Activated CD4-positive, alpha-beta T cell treated with anti-CD3 and anti-CD28 coated beads, Interleukin-10, Interleukin-2, amounts not matched to agents 100 ng/mL and 50 ng/mL, durations not matched to agents 16 hours and 8 hours (primary cell): ENCODE measurements around the gene DCTN2.
A peak's percentile ranks its signal among the peaks of the same experiment; 100 is the strongest.
"Not testable (repeated sequence)": the region's sequence is repeated elsewhere in the genome, so short reads cannot be mapped to it uniquely, and the experiment has no call there.

Source experiments
- DNase-seq: peaks from one replicate; pipeline ENCODE4 v3.0.0-alpha.2; 2020

Gene DCTN2

DNA sequence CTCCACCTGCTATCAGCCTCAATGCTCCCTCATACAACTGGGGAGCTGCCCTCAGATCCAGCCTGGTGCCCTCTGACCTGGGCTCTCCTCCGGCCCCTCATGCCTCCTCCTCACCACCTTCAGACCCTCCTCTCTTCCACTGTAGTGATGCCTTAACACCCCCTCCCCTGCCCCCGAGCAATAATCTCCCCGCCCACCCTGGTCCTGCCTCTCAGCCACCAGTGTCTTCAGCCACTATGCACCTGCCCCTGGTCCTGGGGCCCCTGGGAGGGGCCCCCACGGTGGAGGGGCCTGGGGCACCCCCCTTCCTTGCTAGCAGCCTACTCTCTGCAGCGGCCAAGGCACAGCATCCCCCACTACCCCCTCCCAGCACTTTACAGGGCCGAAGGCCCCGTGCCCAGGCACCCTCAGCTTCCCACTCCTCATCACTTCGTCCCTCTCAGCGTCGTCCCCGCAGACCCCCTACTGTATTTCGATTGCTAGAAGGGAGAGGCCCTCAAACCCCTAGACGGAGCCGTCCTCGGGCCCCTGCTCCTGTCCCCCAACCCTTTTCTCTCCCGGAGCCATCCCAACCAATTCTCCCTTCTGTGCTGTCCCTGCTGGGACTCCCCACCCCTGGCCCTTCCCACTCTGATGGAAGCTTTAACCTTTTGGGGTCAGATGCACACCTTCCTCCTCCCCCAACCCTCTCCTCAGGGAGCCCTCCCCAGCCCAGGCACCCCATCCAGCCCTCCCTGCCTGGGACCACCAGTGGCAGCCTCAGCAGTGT lies 21.2 kb downstream of the DCTN2 start:
- DNase-seq, result no peak

DNA sequence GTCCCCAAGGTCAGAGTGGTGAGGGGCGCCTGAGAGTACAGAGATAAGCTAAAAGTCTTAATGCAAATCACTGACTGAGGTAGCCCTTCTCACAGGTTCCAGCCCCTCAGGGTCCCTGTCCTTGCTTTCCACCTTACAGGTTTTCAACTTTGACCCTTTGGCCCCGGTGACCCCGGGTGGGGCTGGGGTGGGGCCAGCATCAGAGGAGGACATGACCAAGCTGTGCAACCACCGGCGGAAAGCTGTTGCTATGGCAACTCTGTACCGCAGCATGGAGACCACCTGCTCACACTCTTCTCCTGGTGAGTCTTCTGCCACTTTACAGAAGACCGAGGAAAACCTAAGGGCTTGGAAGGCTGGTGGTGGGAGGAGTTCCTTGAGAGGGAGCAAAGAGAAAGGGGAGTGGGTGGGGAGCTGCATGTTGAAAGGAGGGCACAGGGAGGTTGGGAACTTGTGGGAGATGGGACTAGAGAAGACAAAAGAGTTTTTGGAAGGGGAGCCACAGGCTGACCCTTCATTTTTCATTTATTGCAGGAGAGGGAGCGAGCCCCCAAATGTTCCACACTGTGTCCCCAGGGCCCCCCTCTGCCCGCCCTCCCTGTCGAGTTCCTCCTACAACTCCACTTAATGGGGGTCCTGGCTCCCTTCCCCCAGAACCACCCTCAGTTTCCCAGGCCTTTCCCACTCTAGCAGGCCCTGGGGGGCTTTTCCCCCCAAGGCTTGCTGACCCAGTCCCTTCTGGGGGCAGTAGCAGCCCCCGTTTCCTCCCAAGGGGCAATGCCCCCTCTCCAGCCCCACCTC lies 22.0 kb downstream of the DCTN2 start:
- DNase-seq, result no peak

DNA sequence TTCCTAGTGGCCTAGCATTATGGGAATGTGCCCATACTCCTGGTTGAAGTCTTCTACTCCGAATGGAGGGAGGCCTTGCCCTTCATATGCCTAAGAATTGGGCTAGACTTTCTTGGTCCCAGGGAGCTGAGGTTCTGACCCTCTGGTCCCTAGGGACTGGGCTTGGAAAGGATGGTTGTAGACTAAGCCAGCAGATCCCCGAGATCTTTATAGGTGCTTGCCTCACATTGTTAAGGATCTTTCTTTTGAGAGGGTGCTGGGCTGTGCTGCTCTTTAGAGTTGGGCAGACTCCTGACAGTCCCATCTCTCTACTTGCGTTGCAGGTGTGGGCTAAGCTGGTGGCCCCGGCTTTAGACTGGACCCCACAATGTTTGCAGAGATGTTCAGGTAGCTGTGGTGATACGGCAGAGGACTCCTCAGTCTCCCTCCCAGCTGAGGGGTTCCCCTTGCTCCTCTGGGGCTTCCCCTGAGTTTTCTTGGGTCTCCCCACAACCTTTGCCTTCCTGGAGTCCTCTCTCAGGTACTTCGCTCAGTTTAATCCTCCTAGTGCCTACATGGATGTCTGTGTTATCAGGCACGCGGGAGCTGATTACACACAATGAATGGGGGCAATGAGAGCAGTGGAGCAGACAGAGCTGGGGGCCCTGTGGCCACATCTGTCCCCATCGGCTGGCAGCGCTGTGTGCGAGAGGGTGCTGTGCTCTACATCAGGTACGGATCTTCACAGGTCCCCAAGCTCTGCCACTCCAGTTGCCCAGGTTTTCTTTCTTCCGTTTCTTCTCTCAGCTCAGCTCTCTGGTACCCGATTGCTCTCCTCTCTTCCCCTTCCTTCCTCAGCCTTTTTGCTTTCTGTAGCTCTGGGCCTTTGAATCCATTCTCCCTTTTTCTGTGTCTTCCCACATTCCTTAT lies 23.0 kb downstream of the DCTN2 start:
- no peak for DNase-seq

DNA sequence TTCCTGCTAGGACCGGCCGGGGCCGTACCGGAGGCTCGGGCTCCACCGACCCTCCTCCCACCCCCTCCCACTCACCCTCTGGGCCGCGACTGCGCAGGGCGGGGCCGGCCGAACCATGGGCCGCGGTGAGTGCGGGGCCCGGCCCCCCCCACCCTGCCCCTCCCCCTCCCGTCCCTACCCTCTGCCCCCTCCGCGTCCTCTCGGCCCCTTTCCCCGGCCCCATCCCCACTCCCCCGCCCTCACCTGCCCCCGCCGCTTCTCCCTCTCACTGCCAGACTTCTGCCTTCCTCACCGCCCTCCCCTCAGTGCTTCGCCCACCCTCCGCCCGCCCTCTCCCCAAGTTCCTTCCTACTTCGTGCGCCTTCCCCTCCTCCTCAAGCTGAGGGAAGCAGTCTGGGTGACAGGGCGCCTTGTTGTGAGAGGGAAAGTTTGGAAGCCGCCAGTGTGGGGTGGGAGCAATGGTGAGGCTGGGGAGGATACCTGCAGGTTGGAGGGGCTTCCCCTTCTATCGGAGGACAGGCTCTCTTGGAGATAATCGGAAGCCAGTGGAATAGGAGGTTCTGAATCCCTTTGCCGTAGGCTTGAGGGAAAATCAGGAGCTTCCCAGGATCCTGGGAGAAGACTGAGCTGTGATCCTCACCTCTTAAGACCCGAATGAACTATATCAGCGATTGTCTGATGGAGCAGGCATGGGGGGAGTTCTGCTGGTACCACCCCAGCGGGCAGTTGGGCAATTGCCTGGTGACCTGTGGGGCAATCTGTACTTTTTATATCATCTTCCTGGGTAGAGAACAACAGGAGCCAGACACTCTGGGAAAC lies 23.9 kb downstream of the DCTN2 start:
- DNase-seq, result peak; percentile 35

DNA sequence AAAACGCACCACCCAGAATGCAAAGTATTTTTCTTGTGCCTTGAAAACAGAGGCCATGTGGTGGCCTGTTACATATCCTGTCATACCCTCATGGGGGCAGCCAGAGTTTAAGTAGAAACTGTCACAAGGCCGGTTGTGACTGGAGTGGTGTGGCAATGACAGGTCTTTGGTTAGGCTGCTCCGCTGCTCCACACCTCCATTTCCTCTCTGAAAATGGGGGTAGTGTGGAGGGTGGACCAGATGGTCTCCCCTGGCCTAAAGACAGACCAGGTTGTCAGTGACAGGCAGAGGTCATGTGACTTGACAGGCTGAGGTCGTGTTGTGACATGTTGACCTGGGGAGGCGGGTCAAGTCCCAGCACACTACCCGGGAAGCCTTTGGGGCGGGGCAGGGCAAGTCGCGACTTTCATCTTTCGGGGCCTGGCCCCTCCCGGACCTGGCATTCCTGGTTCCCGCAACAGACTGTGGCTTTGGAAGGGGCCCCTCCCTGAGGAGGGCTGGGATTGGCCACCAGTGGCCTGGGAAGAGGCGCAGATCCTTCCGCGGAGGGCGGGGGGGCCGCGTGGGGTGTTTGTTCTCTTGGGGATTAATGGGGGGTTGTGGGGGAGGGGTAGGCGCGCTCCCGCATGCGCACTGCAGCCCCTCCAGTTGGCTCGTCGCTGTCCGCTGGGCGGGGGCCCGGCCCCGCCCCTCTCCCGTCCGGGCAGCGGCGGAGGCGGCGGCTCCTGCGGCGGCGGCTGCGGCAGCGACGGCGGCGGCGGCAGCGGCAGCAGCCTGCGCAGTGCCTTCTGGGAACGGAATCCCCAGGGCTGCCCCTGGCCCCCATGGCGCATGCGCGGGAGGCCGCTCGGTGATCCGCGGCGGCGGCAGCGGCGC lies 24.7 kb downstream of the DCTN2 start, which contains the start of gene MBD6:
Gene MBD6, plus strand, starts transcription at position 814 of the 876 bp plus-strand sequence. CDS start 1,480 bp downstream, outside the sequence.
- peak; percentile 92 for DNase-seq

DNA sequence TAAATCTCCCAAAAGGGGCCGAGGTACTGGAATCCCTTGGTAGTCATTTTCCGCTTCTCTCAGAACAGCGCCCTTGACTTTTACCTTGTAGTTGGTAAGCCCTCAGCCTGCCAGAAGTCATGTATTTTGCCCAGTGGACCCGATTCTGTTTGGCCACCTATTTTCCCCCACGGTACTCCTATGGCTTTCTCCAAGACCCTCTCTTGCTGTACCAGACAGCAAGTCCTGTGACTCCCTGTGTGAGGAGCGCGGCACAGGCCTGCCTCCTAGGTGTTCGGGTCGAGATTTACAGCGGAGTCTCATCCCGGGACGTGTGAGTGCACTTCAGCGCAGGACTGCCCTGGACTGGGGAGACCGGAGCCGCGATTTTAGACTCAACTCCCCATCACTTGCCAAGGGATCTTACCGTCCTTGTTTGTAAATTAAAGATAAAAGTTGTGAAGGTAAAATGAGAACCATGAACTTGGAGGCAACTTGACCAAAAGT lies 25.4 kb downstream of the DCTN2 start:
- no peak for DNase-seq

DNA sequence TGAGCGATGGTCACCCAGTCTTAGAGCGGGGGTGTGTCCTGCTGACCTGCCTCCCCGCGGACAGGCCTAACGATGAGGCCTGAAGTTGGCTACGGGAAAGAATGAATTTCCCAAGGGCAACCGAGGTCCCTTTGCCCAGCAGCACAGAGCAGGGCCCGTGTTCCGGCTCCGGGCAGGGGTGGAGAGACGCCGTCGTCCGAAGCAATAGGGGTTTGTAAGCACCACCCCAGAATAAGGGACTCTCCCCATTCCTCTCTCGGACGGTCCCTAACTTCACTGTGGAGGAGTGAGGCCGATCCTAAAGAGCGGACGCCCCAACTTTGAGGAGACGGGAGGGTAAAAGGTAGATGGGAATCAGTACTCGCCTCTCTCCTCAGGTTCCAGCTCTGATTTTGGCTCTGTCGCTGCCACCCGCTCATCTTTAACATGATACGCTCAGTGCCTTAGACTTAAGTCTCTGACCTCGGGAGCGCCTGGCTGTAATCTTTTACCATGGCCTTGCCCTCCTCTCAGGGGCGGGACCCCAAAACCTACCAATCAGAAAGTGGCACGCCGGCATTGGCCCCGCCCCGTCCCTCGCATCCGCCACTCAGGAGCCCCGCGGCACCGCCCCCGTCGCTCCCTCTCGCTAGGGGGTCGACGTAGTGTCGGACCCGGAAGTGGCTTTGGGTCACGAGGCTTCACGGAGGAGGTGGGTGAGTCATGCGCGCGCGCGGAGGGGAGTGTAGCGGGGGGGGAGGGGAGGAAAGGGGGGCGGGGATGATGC lies 26.8 kb downstream of the DCTN2 start, which contains the start of gene DDIT3:
Gene DDIT3, minus strand, starts transcription at position 462 of the 766 bp plus-strand sequence. CDS start 3,108 bp downstream, outside the sequence.
- peak; percentile 100 for DNase-seq

DNA sequence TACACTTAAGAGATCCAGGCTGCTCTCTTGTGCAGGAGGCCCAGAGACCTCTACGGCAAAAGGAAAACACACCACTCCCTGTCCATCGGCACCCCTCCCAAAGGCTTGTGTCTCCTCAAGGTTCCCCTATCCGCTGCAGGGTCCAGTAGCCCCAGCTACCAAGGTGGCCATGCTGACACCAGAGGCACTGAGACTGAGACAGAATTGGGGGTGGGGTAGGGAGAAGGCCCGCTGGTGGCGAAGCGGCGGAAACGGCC lies 27.3 kb downstream of the DCTN2 start:
- DNase-seq, result peak; percentile 43

DNA sequence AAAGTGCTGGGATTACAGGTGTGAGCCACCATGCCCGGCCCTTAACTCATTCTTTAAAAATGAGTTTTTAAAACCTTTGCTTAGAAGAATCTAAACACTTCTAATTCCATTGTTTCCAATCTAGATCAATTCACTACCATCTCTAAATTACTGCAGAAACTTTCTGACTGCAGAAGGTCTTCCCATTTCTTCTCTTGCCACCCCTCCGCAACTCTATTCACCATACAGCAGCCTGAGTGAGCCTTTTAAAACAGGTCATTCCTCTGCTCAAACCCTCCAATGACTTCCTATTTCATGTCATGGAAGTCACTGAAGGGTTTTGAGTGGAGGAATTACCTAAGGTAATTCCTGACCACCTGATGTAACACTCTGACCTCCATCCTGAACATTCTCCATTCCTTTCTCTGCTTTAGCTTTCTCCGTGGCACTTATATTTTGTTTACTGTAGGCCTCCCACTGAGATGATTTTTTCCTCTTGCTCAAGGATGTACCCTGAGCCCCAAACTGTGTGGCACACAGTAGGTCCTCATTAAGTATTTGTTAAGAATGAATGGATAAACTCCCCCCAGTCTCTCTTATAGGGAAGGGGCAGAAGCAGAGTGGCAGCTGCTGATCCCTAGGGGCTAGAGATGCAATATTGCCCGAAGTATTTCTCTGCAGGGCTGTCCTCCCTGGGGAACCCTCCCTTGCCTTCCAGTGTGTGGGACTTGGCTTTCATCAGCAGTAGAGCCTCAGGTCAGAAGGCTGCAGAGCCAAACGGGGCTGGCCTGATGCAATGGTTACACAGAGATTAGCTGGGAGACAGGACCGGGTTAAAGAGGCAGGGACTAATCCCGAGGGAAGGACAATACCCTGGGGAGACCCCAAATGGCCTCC lies 27.8 kb downstream of the DCTN2 start:
- DNase-seq, result peak; percentile 28

DNA sequence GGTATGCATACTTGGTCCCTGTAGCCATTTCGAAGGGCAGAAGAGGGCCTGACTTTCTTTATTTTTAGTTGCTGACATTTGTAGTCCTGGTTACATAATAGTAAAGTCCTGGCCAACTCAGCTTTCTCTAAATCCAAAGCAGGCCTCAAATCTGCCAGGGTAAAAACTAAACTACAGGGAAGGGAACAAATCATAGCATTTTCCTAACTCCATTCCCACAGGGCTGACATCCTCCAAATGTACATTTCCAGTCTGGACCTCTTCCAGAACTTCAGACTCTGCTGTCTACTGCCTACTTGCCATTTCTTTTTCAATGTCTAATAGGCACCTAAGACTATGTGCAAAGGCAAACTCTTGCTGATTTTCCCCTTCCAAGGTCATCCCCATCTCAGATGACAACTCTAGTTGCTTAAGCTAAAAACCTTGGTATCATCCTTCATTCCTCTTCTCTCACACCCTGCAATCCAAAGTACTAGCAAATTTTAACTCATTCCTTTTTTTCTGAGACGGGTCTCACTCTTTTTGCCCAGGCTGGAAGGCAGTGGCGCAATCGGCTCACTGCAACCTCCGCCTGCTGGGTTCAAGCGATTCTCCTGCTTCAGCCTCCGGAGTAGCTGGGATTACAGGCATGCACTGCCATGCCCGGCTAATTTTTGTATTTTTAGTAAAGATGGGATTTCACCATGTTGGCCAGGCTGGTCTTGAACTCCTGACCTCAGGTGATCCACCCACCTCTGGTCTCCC lies 28.6 kb downstream of the DCTN2 start:
- DNase-seq, result no peak

DNA sequence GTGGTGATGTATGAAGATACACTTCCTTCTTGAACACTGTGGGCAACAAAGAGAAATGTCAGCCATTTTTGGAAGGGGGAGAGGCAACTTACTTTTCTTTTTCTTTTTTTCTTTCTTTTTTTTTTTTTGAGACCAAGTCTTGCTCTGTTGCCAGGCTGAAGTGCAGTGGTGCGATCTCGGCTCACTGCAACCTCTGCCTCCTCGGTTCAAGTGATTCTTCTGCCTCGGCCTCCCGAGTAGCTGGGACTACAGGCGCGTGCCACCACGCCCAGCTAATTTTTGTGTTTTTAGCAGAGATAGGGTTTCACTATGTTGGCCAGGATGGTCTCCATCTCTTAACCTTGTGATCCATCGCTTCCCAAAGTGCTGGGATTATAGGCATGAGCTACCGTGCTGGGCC lies 29.3 kb downstream of the DCTN2 start:
- DNase-seq, result not testable (repeated sequence)

DNA sequence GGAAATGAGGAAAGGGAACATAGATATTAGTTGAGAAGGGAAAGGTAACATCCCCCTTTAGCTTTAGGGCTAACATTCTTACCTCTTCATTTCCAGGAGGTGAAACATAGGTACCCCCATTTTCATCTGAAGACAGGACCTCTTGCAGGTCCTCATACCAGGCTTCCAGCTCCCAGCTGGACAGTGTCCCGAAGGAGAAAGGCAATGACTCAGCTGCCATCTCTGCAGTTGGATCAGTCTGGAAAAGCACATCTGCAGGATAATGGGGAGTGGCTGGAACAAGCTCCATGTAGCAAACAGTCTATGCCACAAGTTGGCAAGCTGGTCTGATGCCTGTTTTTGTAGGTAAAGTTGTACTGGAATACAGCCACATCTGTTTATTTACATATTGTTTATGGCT lies 29.8 kb downstream of the DCTN2 start:
- DNase-seq, result no peak

DNA sequence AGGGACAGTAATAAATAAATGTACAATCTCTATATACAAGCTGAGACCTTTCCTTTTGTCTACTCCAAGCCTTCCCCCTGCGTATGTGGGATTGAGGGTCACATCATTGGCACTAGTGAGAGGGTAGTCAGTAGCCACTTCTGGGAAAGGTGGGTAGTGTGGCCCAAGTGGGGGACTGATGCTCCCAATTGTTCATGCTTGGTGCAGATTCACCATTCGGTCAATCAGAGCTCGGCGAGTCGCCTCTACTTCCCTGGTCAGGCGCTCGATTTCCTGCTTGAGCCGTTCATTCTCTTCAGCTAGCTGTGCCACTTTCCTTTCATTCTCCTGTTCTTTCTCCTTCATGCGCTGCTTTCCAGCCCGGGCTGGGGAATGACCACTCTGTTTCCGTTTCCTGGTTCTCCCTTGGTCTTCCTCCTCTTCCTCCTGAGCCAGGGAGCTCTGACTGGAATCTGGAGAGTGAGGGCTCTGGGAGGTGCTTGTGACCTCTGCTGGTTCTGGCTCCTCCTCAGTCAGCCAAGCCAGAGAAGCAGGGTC lies 30.3 kb downstream of the DCTN2 start:
- DNase-seq, result no peak

DNA sequence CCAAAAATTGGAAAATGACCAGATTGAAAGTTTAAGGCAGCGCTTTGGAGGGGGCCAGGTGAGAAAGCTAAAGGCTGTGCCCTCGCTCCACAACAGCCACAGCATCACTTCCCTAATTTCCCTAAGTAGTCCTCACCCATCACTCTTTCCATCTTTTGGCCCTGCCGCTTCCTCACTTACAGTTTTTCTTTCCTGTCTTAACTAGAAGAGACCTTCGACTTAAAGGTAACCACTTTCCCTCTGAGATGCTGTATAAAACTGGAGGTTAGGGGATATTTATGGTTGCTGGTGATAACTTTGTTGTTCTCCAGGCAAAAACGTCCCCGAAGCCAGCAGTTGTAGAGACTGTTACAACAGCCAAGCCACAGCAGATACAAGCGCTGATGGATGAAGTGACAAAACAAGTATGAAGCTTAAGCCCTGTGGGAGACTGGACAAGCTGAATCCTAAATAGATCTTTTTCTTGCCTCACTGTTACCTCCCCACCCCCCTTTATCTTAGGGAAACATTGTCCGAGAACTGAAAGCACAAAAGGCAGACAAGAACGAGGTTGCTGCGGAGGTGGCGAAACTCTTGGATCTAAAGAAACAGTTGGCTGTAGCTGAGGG lies 31.0 kb downstream of the DCTN2 start:
- no peak for DNase-seq

DNA sequence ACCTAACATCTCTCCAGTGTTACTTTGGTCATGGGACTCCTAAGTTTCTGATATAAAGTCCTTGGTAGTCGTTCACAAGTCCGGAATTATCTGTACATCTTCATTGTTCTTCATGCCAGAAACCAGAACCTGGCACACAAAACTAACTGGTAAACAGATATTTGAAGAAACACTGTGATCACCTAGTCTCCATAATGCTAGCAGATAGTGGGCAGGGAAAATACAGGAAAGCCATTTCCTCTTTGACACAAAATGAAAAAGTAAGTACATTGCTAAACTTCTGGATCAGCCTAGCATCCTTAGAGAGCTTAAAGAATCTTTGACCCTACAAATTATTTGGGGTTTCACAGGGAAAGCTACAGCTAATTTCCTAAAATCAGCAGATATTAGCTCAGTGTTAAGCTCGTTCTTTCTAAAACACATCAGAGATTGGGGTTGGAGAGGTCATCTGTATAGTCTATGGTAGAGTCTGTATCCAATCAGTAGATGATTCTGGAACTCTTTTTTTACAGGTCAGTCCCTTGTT lies 31.5 kb downstream of the DCTN2 start:
- DNase-seq, result no peak

DNA sequence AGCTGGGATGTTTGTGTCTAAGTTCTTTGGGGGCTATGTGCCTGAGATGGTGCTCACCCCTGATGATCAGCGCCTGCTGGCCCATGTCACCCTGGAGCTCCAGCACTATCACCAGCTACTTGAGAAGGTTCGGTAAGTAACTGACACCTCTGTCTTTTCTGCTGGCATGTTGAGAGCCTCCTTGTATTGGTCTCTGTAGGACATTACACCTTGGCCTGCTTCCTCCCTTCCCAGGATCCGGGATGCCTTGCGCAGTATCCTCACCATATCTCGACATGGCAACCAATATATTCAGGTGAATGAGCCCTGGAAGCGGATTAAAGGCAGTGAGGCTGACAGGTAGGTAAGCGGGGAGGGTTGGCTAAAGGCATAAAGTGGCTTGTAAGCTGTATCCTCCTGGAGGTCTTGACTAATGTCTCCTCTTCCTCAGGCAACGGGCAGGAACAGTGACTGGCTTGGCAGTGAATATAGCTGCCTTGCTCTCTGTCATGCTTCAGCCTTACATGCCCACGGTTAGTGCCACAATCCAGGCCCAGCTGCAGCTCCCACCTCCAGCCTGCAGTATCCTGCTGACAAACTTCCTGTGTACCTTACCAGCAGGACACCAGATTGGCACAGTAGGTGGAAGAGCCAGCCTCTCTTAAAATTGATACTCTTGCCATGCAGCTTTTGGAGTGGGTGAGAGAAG lies 32.1 kb downstream of the DCTN2 start:
- DNase-seq, result no peak

DNA sequence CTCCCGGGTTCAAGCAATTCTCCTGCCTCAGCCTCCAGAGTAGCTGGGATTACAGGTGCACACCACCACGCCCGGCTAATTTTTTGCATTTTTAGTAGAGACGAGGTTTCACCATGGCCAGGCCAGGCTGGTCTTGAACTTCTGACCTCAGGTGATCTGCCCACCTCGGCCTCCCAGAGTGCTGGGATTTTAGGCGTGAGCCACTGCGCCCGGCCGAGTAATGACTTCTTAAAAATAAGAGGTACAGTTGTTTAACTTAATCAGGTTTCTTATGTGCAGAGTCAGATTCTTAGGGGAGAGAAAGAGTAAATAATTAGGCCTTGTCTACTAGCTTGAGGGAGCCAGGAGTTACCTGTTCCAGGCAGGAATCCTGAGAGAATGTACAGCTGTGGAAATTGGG lies 32.7 kb downstream of the DCTN2 start:
- DNase-seq, result not testable (repeated sequence)
